H1 (cell line): ENCODE data around the gene GLMN. TPM values are rescaled to one million over a fixed set of nuclear protein-coding genes. Genes with fewer than 3 reads are reported as not detected.

ENCODE experiments used
- CTCF ChIA-PET: fragments of 300-600 bp; sonication (Branson Sonifier 250); formaldehyde crosslinking; loops from one replicate; lab custom pipeline; 2021; ENCODE audit not compliant: partially characterized antibody; lab: Charles Lee
- POLR2A ChIA-PET: fragments of 300-600 bp; sonication (Branson Sonifier 250); formaldehyde crosslinking; loops from one replicate; lab custom pipeline; 2021; ENCODE audit warnings: inconsistent platforms; ENCODE audit not compliant: partially characterized antibody; lab: Charles Lee
- DNase-seq, 2 experiments: peaks; one replicate each; pipeline versions ENCODE4 v3.0.0 to v3.0.0-alpha.2; 2010 to 2022; ENCODE audit warnings: low spot score in 2 of 2, low read depth in 1 of 2, mixed read lengths in 1 of 2
- FAIRE-seq: peaks from 2 replicates; lab custom pipeline; 2011; peaks lifted over from hg19 to GRCh38; lab: Jason Lieb, UNC
- H2AFZ ChIP-seq: 2 replicates; pipeline ENCODE4 v1.8.1; 2012; ENCODE audit warnings: low read length, inconsistent platforms
- H2AK5ac ChIP-seq: 2 replicates; pipeline ENCODE4 v1.6.1; 2013; ENCODE audit warnings: low read depth, low read length
- H2BK120ac ChIP-seq: replicated peaks from 2 replicates; pipeline ENCODE3; 2013; ENCODE audit warnings: low read depth, low read length, inconsistent platforms
- H2BK12ac ChIP-seq: 2 replicates; pipeline ENCODE4 v1.6.1; 2013; ENCODE audit warnings: low read depth, low read length
- H2BK15ac ChIP-seq: 2 replicates; pipeline ENCODE4 v1.6.1; 2013; ENCODE audit warnings: low read length
- H2BK20ac ChIP-seq: 2 replicates; pipeline ENCODE4 v1.6.1; 2013; ENCODE audit warnings: low read length
- H2BK5ac ChIP-seq: 2 replicates; pipeline ENCODE4 v1.6.1; 2013; ENCODE audit warnings: low read depth, low read length
- H3K14ac ChIP-seq: 2 replicates; pipeline ENCODE4 v1.6.1; 2013; ENCODE audit warnings: inconsistent platforms; ENCODE audit not compliant: insufficient read length
- H3K18ac ChIP-seq: 2 replicates; pipeline ENCODE4 v1.6.1; 2013; ENCODE audit warnings: low read length; ENCODE audit errors: extremely low read depth
- H3K23ac ChIP-seq: 2 replicates; pipeline ENCODE4 v1.6.1; 2013; ENCODE audit warnings: inconsistent platforms; ENCODE audit not compliant: insufficient read length
- H3K23me2 ChIP-seq: 2 replicates; pipeline ENCODE4 v1.6.1; 2013; ENCODE audit warnings: low read depth, low read length
- H3K27ac ChIP-seq: 2 replicates; pipeline ENCODE4 v1.6.1; 2011; ENCODE audit warnings: low read depth, low read length, inconsistent platforms
- H3K27me3 ChIP-seq, 4 experiments: replicated peaks in 1 of 4; 1 replicate in 1 of 4; 2 replicates in 3 of 4; pipeline versions ENCODE4 v1.6.1 to v1.8.1; 2011 to 2013; ENCODE audit warnings: low read length in 3 of 4, mild to moderate bottlenecking in 3 of 4, inconsistent platforms in 2 of 4, mixed read lengths in 2 of 4, moderate library complexity in 1 of 4; ENCODE audit not compliant: control insufficient read depth in 3 of 4, insufficient read depth in 3 of 4; ENCODE audit errors: extremely low read depth in 1 of 4
- H3K36me3 ChIP-seq, 4 experiments: 2 replicates each; pipeline versions ENCODE4 v1.6.1 to v1.8.1; 2011 to 2013; ENCODE audit warnings: mild to moderate bottlenecking in 4 of 4, low read length in 3 of 4, moderate library complexity in 2 of 4, control low read depth in 1 of 4, inconsistent platforms in 1 of 4; ENCODE audit not compliant: insufficient read depth in 4 of 4, control insufficient read depth in 2 of 4
- H3K4ac ChIP-seq: replicated peaks from 2 replicates; pipeline ENCODE3; 2013; ENCODE audit warnings: low read length, low read depth, mixed read lengths, inconsistent platforms; ENCODE audit not compliant: insufficient read length
- H3K4me1 ChIP-seq, 4 experiments: replicated peaks in 1 of 4; 1 replicate in 1 of 4; 2 replicates in 3 of 4; pipeline versions ENCODE4 v1.6.1 to v1.8.1; 2011 to 2013; ENCODE audit warnings: low read length in 3 of 4, inconsistent platforms in 2 of 4, mixed read lengths in 1 of 4; ENCODE audit not compliant: insufficient read depth in 4 of 4, control insufficient read depth in 3 of 4
- H3K4me2 ChIP-seq, 2 experiments: 2 replicates each; pipeline versions ENCODE4 v1.6.1 to v1.8.1; 2011 to 2013; ENCODE audit warnings: low read depth in 2 of 2, low read length in 2 of 2, control low read depth in 1 of 2, inconsistent platforms in 1 of 2, mild to moderate bottlenecking in 1 of 2; ENCODE audit not compliant: insufficient read depth in 1 of 2
- H3K4me3 ChIP-seq, 4 experiments: fragments of 200-600, 300-600 bp in 1 of 4; sonication (generic), shearing (Covaris generic), sonication (Bioruptor Twin) in 1 of 4; 2 replicates each; pipeline versions ENCODE4 v1.5.1 to v1.8.1; 2011 to 2016; ENCODE audit warnings: low read length in 4 of 4, low read depth in 3 of 4, control low read depth in 2 of 4, inconsistent platforms in 2 of 4, mild to moderate bottlenecking in 2 of 4, mixed read lengths in 1 of 4, moderate library complexity in 1 of 4; ENCODE audit not compliant: insufficient read depth in 2 of 4; ENCODE audit errors: extremely low read depth in 1 of 4
- H3K56ac ChIP-seq: replicated peaks from 2 replicates; pipeline ENCODE3; 2013; ENCODE audit warnings: low read depth, mild to moderate bottlenecking, mixed read lengths, low read length, inconsistent platforms; ENCODE audit not compliant: insufficient read length
- H3K79me1 ChIP-seq: 2 replicates; pipeline ENCODE4 v1.6.1; 2013; ENCODE audit warnings: low read depth, low read length, control low read depth
- H3K79me2 ChIP-seq, 2 experiments: 2 replicates each; pipeline versions ENCODE4 v1.6.1 to v1.8.1; 2012 to 2013; ENCODE audit warnings: low read length in 2 of 2, mild to moderate bottlenecking in 2 of 2, inconsistent platforms in 1 of 2; ENCODE audit not compliant: insufficient read depth in 2 of 2, control insufficient read depth in 1 of 2
- H3K9ac ChIP-seq, 4 experiments: replicated peaks in 1 of 4; 1 replicate in 1 of 4; 2 replicates in 3 of 4; pipeline versions ENCODE4 v1.6.1 to v1.8.1; 2011 to 2013; ENCODE audit warnings: low read depth in 3 of 4, low read length in 3 of 4, control low read depth in 2 of 4, mild to moderate bottlenecking in 2 of 4, moderate library complexity in 2 of 4, inconsistent platforms in 1 of 4; ENCODE audit errors: extremely low read depth in 1 of 4
- H3K9me3 ChIP-seq, 2 experiments: 2 replicates each; pipeline versions ENCODE4 v1.6.1 to v1.8.1; 2012 to 2013; ENCODE audit warnings: mild to moderate bottlenecking in 2 of 2, moderate library complexity in 2 of 2, control low read depth in 1 of 2, inconsistent platforms in 1 of 2, low read depth in 1 of 2, low read length in 1 of 2, mixed read lengths in 1 of 2; ENCODE audit not compliant: insufficient read depth in 2 of 2
- H4K20me1 ChIP-seq, 2 experiments: replicated peaks in 1 of 2; 2 replicates each; pipeline versions ENCODE3 to v1.8.1; 2011 to 2013; ENCODE audit warnings: inconsistent platforms in 2 of 2, low read length in 2 of 2, mild to moderate bottlenecking in 1 of 2; ENCODE audit not compliant: insufficient read depth in 2 of 2, control insufficient read depth in 1 of 2
- H4K5ac ChIP-seq: 2 replicates; pipeline ENCODE4 v1.6.1; 2013; ENCODE audit warnings: low read length, low read depth, mixed read lengths, inconsistent platforms; ENCODE audit not compliant: insufficient read length
- H4K8ac ChIP-seq: 2 replicates; pipeline ENCODE4 v1.8.0; 2013; ENCODE audit warnings: mild to moderate bottlenecking, moderate library complexity, low read length, inconsistent platforms; ENCODE audit not compliant: insufficient read depth; ENCODE audit errors: extremely low read depth
- H4K91ac ChIP-seq: replicated peaks from 2 replicates; pipeline ENCODE3; 2013; ENCODE audit warnings: low read length, mixed read lengths, inconsistent platforms; ENCODE audit not compliant: insufficient read length
- ATF2 ChIP-seq: IDR thresholded peaks from 2 replicates; pipeline ENCODE4 v1.6.1; 2012; ENCODE audit warnings: low read length, inconsistent platforms
- CBX5 ChIP-seq: fragments of 300-800, 300-1000 bp; sonication (generic); IDR thresholded peaks from 2 replicates; pipeline ENCODE4 v1.7.1; 2016; ENCODE audit warnings: antibody characterized with exemption, low read length, low read depth
- CBX8 ChIP-seq: fragments of 300-800, 300-1000 bp; sonication (generic); IDR thresholded peaks from 2 replicates; pipeline ENCODE4 v1.7.1; 2016; ENCODE audit warnings: low read depth, low read length, borderline replicate concordance
- CHD1 ChIP-seq: IDR thresholded peaks from 2 replicates; pipeline ENCODE4 v1.6.1; 2012; ENCODE audit warnings: low read depth, low read length, improper control_type of control experiment
- CTBP2 ChIP-seq: IDR thresholded peaks from 2 replicates; pipeline ENCODE4 v1.7.0; 2011; ENCODE audit warnings: borderline replicate concordance, mild to moderate bottlenecking, moderate library complexity, mixed read lengths, low read length; ENCODE audit not compliant: insufficient read depth, insufficient read length
- EGR1 ChIP-seq: IDR thresholded peaks from 2 replicates; pipeline ENCODE4 v1.6.1; 2011; ENCODE audit warnings: low read depth, low read length, borderline replicate concordance
- HDAC6 ChIP-seq: IDR thresholded peaks from one replicate; pipeline ENCODE4 v1.7.1; 2012; ENCODE audit warnings: low read depth, mild to moderate bottlenecking, inconsistent platforms, low read length, moderate library complexity
- NANOG ChIP-seq: IDR thresholded peaks from 2 replicates; pipeline ENCODE4 v1.6.1; 2011; ENCODE audit warnings: low read length, low read depth, mild to moderate bottlenecking, inconsistent platforms; ENCODE audit not compliant: insufficient read depth, poor library complexity, severe bottlenecking
- POLR2AphosphoS5 ChIP-seq: IDR thresholded peaks from 2 replicates; pipeline ENCODE4 v1.6.1; 2011; ENCODE audit warnings: low read depth, low read length
- POU5F1 ChIP-seq: IDR thresholded peaks from 2 replicates; pipeline ENCODE4 v1.6.1; 2011; ENCODE audit warnings: low read depth, mild to moderate bottlenecking, low read length, moderate library complexity
- SP4 ChIP-seq: IDR thresholded peaks from 2 replicates; pipeline ENCODE4 v1.6.1; 2012; ENCODE audit warnings: low read length, inconsistent platforms
- TEAD4 ChIP-seq: IDR thresholded peaks from 2 replicates; pipeline ENCODE4 v1.6.1; 2012; ENCODE audit warnings: low read depth, low read length, inconsistent platforms, mixed read lengths
- USF2 ChIP-seq: IDR thresholded peaks from 2 replicates; pipeline ENCODE4 v1.6.1; 2011; ENCODE audit warnings: low read length, improper control_type of control experiment
- polyA plus RNA-seq, 7 experiments: library from polyadenylated mRNA; depleted of rRNA in 3 of 7; stranded (reverse) in 5 of 7; unstranded in 2 of 7; fragments of >200 nt in 5 of 7; fragments of 200-250 nt in 2 of 7; gene quantifications; 1 replicate in 5 of 7; 2 replicates in 1 of 7; 4 replicates in 1 of 7; pipeline versions ENCODE4 v1.2.1 to v1.2.3, GENCODE V29; 2011 to 2013; ENCODE audit warnings: missing spikeins in 2 of 7, mixed read lengths in 2 of 7
- total RNA-seq: library from RNA; stranded (reverse); fragmentation: NEBNext Ultra II Directional; extraction: Animal tissue kit (Norgen Biotek cat#: 25700); gene quantifications from 2 replicates; pipeline ENCODE4 v1.2.1, GENCODE V29; 2021

GLMN gene
- total and polyA plus RNA-seq, 2 of the 8 experiments (the other 6 are each of a cell fraction or from before 2014, with no cell fraction given) = 5.7 to 25.0 TPM

DNA sequence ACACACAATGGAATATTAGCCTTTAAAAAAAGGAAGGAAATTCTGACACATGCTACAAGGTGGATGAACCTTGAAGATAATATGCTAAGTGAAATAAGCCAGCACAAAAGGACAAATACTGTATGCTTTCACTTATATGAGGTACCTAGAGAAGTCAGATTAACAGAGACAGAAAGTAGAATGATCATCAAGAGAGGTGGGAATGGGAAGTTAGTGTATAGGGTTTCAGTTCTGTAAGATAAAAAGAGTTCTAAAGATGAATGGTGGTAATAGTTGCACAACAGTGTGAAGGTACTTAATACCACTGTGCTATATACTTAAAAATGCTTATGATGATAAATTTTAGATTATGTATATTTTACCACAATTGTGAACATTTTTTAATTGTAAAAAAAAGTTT is 7.2 kb upstream of the GLMN start:
- H3K18ac ChIP-seq = no peak overlapping the region
- H3K4ac ChIP-seq = no peak overlapping the region
- H2BK120ac ChIP-seq = no peak overlapping the region
- H3K9me3 ChIP-seq = no peaks in the 10 kb centered on the region
- no peak overlapping the region for H2BK5ac ChIP-seq
- no peak overlapping the region for H3K4me3 ChIP-seq
- no peak overlapping the region for H2BK20ac ChIP-seq
- no peak overlapping the region for H2AFZ ChIP-seq
- H4K20me1 ChIP-seq = no peaks in the 10 kb centered on the region
- ChIA-PET CTCF (interaction anchor here (2.2 kb wide), 1 partner anchor 8 kb away, joined by 6 read pairs; no protein-coding TSS in a partner anchor), POLR2A (no interaction called here)
- no peaks in the 10 kb centered on the region for H3K23me2 ChIP-seq
- H3K27ac ChIP-seq = no peak overlapping the region
- H2BK15ac ChIP-seq = no peak overlapping the region
- no peak overlapping the region for H3K4me2 ChIP-seq
- H3K4me1 ChIP-seq = peaks cover 0 to 4% (median 0%) of the 10 kb centered on the region in 4 experiments; a peak in 1 of 7 replicates
- no peak overlapping the region for H3K14ac ChIP-seq
- H2BK12ac ChIP-seq = no peak overlapping the region
- H3K23ac ChIP-seq = no peak overlapping the region
- no peak for FAIRE-seq
- H3K56ac ChIP-seq = no peak overlapping the region
- peaks cover 0 to 41% (median 13%) of the 10 kb centered on the region in 4 experiments; a peak in 5 of 8 replicates for H3K36me3 ChIP-seq
- no peak overlapping the region for H4K5ac ChIP-seq
- no peaks in the 10 kb centered on the region for H3K79me1 ChIP-seq
- H3K79me2 ChIP-seq = no peaks in the 10 kb centered on the region
- no peak overlapping the region for H4K8ac ChIP-seq
- H2AK5ac ChIP-seq = no peak overlapping the region
- H4K91ac ChIP-seq = no peak overlapping the region
- no peak overlapping the region for H3K9ac ChIP-seq
- no peak for DNase-seq
- H3K27me3 ChIP-seq = no peaks in the 10 kb centered on the region
- TF ChIP-seq POU5F1 = no peak
- TF ChIP-seq EGR1 = no peak
- TF ChIP-seq ATF2 = no peak
- no peak for TF ChIP-seq SP4
- no peak for TF ChIP-seq HDAC6
- TF ChIP-seq USF2 = no peak
- no peak for TF ChIP-seq CBX8
- TF ChIP-seq CBX5 = no peak
- TF ChIP-seq CHD1 = no peak
- TF ChIP-seq TEAD4 = no peak
- no peak for TF ChIP-seq POLR2AphosphoS5
- no peak for TF ChIP-seq NANOG
- TF ChIP-seq CTBP2 = no peak
